ENCODE data around the gene SHROOM2. TPM values are rescaled to one million over a fixed set of nuclear protein-coding genes. Genes with fewer than 3 reads are reported as not detected.

SHROOM2 gene
- total RNA-seq (1 to 10 TPM; 1.5 to 3.7 (median 2.0) TPM), polyA plus RNA-seq (under 1 TPM; 0.21 to 0.61 (median 0.22) TPM)
- long read RNA-seq, donor 1, result 0 reads
- long read RNA-seq, donor 2, result 0 reads

DNA sequence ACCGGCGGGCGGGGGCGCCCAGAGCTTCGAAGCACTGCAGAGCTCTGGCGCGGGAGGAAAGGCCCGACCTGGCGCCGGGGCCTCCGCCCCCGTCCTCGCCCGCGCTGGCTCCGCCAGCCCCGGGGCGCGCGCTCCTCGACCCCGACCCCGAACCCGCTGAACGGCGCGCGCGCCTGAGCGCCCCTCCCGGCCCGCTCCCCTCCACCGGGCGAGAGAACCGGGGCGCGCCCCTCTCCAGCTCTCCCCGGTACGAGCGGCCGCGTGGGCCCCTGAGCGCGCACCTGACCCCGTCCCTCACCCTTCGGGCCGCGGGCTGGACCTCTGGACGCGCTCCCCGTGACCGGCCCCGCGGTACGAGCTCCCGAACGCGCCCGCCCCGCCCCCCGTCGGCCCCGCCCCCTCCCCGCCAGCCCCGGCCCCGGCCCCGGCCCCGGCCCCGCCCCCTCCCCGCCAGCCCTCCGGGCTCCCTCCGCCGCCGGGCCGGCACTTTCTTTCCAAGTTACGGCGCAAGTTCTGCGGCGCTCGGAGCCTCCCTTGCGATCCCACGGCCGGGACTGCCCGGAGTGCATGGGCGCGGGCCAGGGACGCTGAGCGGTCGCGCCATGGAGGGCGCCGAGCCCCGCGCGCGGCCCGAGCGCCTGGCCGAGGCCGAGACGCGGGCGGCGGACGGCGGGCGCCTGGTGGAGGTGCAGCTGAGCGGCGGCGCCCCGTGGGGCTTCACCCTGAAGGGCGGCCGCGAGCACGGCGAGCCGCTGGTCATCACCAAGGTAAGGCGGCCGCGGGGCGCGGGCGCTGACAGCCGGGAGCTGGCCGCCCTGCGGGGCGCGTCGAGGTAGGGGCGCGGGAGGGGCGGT, at the start of gene SHROOM2:
SHROOM2 (plus strand) TSS at position 486 of the 854 bp plus-strand sequence; CDS start at position 603, 117 bp downstream.
- Histone ChIP-seq H3K4me3 (peak within 1 kb of the TSS in 7 of 8 donors; percentile 22 to 67 (median 36)), H3K4me1 (peaks cover 0 to 16% (median 3%) of the 10 kb centered on the region in 6 donors), H3K27ac (no peak within 1 kb of the TSS), H3K27me3 (replicated peaks in 1 of 7) (peaks cover 0 to 53% (median 21%) of the 10 kb centered on the region in 7 donors), H3K9me3 (no peaks in the 10 kb centered on the region), H3K36me3 (no peaks in the 10 kb centered on the region)
- intact Hi-C loops (cut with DNase I; ENCODE audit: low total_unique reads), result no loop called here
- DNase-seq, result peak; percentile 48
- 0 to 36% (median 7%) methylated on average over 10 to 120 of the region's 132 CpGs; no CpG with 5 or more reads in 1 of the 5 donors for WGBS, 5 donors
- TF ChIP-seq POLR2AphosphoS5 (IDR thresholded peaks at IDR 0.05) (peak in 1 of 3 donors; percentile 31), POLR2A (IDR thresholded peaks at IDR 0.05) (no peak)

- Histone ChIP-seq H3K4me1 (no peaks in the 10 kb centered on the region), H3K27me3 (replicated peaks in 1 of 7) (no peaks in the 10 kb centered on the region), H3K27ac (no peak overlapping the region), H3K4me3 (no peak overlapping the region), H3K36me3 (no peaks in the 10 kb centered on the region), H3K9me3 (no peaks in the 10 kb centered on the region)
- no peak for DNase-seq
- TF ChIP-seq CTCF (IDR thresholded peaks at IDR 0.05 in 8 of 11, conservative IDR thresholded peaks at IDR 0.05 in 3 of 11) (no peak), POLR2A (IDR thresholded peaks at IDR 0.05) (no peak), POLR2AphosphoS5 (IDR thresholded peaks at IDR 0.05) (no peak)
- 66 to 78% (median 71%) methylated on average over 7 of the region's 7 CpGs for WGBS, 5 donors
- intact Hi-C loops (cut with DNase I; ENCODE audit: low total_unique reads), result no loop called here
Measured at GRCh38 chrX:9737363-9737762, 48.9 kb upstream of the SHROOM2 start.

- TF ChIP-seq POLR2AphosphoS5 (IDR thresholded peaks at IDR 0.05), result no peak
- no peak for TF ChIP-seq POLR2A (IDR thresholded peaks at IDR 0.05)
- TF ChIP-seq CTCF (IDR thresholded peaks at IDR 0.05 in 8 of 11, conservative IDR thresholded peaks at IDR 0.05 in 3 of 11), result no peak
- Histone ChIP-seq H3K36me3 (no peaks in the 10 kb centered on the region), H3K9me3 (no peaks in the 10 kb centered on the region), H3K27ac (no peak overlapping the region), H3K4me3 (no peak overlapping the region), H3K4me1 (no peaks in the 10 kb centered on the region), H3K27me3 (replicated peaks in 1 of 7) (no peaks in the 10 kb centered on the region)
- no peak for DNase-seq
- whole genome bisulfite sequencing, 5 donors, result 47 to 67% (median 58%) methylated on average over 3 of the region's 3 CpGs
- intact Hi-C loops (cut with DNase I; ENCODE audit: low total_unique reads), result no loop called here
Measured at GRCh38 chrX:9738151-9738550, 48.1 kb upstream of the SHROOM2 start.

GRCh38 chrX:9739130-9739529, 47.1 kb upstream of the SHROOM2 start:
- intact Hi-C loops (cut with DNase I; ENCODE audit: low total_unique reads), result no loop called here
- 62 to 93% (median 84%) methylated on average over 1 to 5 of the region's 5 CpGs for WGBS, 5 donors
- H3K36me3 ChIP-seq, result no peaks in the 10 kb centered on the region
- no peak overlapping the region for H3K27ac ChIP-seq
- no peak for TF ChIP-seq POLR2AphosphoS5 (IDR thresholded peaks at IDR 0.05)
- TF ChIP-seq CTCF (IDR thresholded peaks at IDR 0.05 in 8 of 11, conservative IDR thresholded peaks at IDR 0.05 in 3 of 11), result no peak
- no peak for TF ChIP-seq POLR2A (IDR thresholded peaks at IDR 0.05)
- DNase-seq, result no peak
- H3K4me1 ChIP-seq, result no peaks in the 10 kb centered on the region
- H3K9me3 ChIP-seq, result no peaks in the 10 kb centered on the region
- H3K27me3 ChIP-seq (replicated peaks in 1 of 7), result no peaks in the 10 kb centered on the region
- no peak overlapping the region for H3K4me3 ChIP-seq
